ENCODE results near the gene EMC10. TPM values are rescaled to one million over a fixed set of nuclear protein-coding genes. Genes with fewer than 3 reads are reported as not detected.

The EMC10 gene
- total and polyA plus RNA-seq, 2 donors (not counting 3 experiments of a cell fraction or from before 2014, with no cell fraction given) = 106 to 111 TPM

- DNase-seq (ENCODE audit: low read depth, low spot score) (no peak), FAIRE-seq (no peak)
- Histone ChIP-seq H3K9me3 (replicated peaks; ENCODE audit: control insufficient read depth, insufficient read depth, low read length) (no peaks in the 10 kb centered on the region), H3K36me3 (ENCODE audit: control insufficient read depth in 2 of 2, extremely low read depth in 1 of 2, insufficient read depth in 2 of 2, low read length in 2 of 2) (no peaks in the 10 kb centered on the region), H3K27me3 (ENCODE audit: control insufficient read depth in 2 of 2, insufficient read depth in 2 of 2, low read length in 2 of 2) (no peaks in the 10 kb centered on the region), H3K4me3 (replicated peaks in 1 of 3; ENCODE audit: insufficient read depth in 1 of 3, low read depth in 1 of 3, low read length in 3 of 3) (no peak overlapping the region), H3K79me2 (ENCODE audit: control insufficient read depth, insufficient read depth, low read length) (no peaks in the 10 kb centered on the region), H3K9me1 (replicated peaks; ENCODE audit: control insufficient read depth, extremely low read depth, insufficient read depth, low read length) (no peaks in the 10 kb centered on the region), H3K27ac (ENCODE audit: insufficient read depth, low read depth, low read length) (no peak overlapping the region), H4K20me1 (replicated peaks; ENCODE audit: control insufficient read depth, extremely low read depth, insufficient read depth, low read length) (no peaks in the 10 kb centered on the region), H3K4me2 (ENCODE audit: insufficient read depth, low read length) (no peak overlapping the region), H3K4me1 (ENCODE audit: control insufficient read depth, extremely low read depth, insufficient read depth, low read length) (no peaks in the 10 kb centered on the region), H2AFZ (ENCODE audit: low read depth, low read length) (no peak overlapping the region), H3K9ac (replicated peaks; ENCODE audit: extremely low read depth, insufficient read depth, low read length) (no peak overlapping the region)
- BruUV-seq (replicated peaks) = no TSS peak
- intact Hi-C loops (cut with micrococcal nuclease) (no loop called here), dilution Hi-C loops (cut with MboI; ENCODE audit: extremely low pct_ligation_motif_present, low sequenced_read_pairs) (no loop called here)
- POLR2A ChIA-PET = no interaction called here
- CTCF ChIA-PET = interaction anchor here (2.5 kb wide), 1 partner anchor 102 kb away, joined by 8 read pairs; no protein-coding TSS in a partner anchor
- TF ChIP-seq GATA2 (IDR thresholded peaks at IDR 0.05; ENCODE audit: insufficient read depth, insufficient read length, low read depth, low read length) (no peak), EZH2 (IDR thresholded peaks at IDR 0.05; ENCODE audit: borderline replicate concordance, low read depth, low read length, severe bottlenecking) (no peak), FOS (IDR thresholded peaks at IDR 0.05; ENCODE audit: borderline replicate concordance, insufficient read depth, low read length) (no peak), POLR2A (IDR thresholded peaks at IDR 0.05; ENCODE audit: low read depth, low read length) (no peak), MYC (IDR thresholded peaks at IDR 0.05; ENCODE audit: low read depth, low read length) (no peak), POLR2AphosphoS5 (IDR thresholded peaks at IDR 0.05; ENCODE audit: insufficient read depth, low read depth, low read length) (no peak), JUN (IDR thresholded peaks at IDR 0.05; ENCODE audit: borderline replicate concordance, insufficient read depth, insufficient read length, low read depth) (no peak), MAX (IDR thresholded peaks at IDR 0.05; ENCODE audit: insufficient read depth, insufficient read length) (no peak)
Measured at GRCh38 chr19:50459067-50459456, 17.2 kb upstream of the EMC10 start.

GRCh38 chr19:50459638-50460037 lies 16.7 kb upstream of the EMC10 start:
- H2AFZ ChIP-seq (ENCODE audit: low read depth, low read length) = no peak overlapping the region

More at GRCh38 chr19:50459638-50460037, 16.7 kb upstream of the EMC10 start:
- H3K4me2 ChIP-seq (ENCODE audit: insufficient read depth, low read length) = no peak overlapping the region
- no peaks in the 10 kb centered on the region for H3K9me3 ChIP-seq (replicated peaks; ENCODE audit: control insufficient read depth, insufficient read depth, low read length)
- no peak overlapping the region for H3K4me3 ChIP-seq (replicated peaks in 1 of 3; ENCODE audit: insufficient read depth in 1 of 3, low read depth in 1 of 3, low read length in 3 of 3)
- intact Hi-C loops (cut with micrococcal nuclease) (loop anchor here (2.0 kb wide), 1 partner anchor 17 kb away; the partner anchor contains the start of genes EMC10 and GARIN5A), dilution Hi-C loops (cut with MboI; ENCODE audit: extremely low pct_ligation_motif_present, low sequenced_read_pairs) (no loop called here)
- H3K9me1 ChIP-seq (replicated peaks; ENCODE audit: control insufficient read depth, extremely low read depth, insufficient read depth, low read length) = no peaks in the 10 kb centered on the region
- no peaks in the 10 kb centered on the region for H3K27me3 ChIP-seq (ENCODE audit: control insufficient read depth in 2 of 2, insufficient read depth in 2 of 2, low read length in 2 of 2)
- no TSS peak for BruUV-seq (replicated peaks)
- ChIA-PET CTCF (interaction anchor here (0.9 to 7.4 kb wide), 4 partner anchors 14 to 131 kb away, joined by 3 to 144 read pairs (median 40); no protein-coding TSS in a partner anchor), POLR2A (no interaction called here)
- no peak for DNase-seq (ENCODE audit: low read depth, low spot score)
- TF ChIP-seq EZH2 (IDR thresholded peaks at IDR 0.05; ENCODE audit: borderline replicate concordance, low read depth, low read length, severe bottlenecking) (no peak), POLR2A (IDR thresholded peaks at IDR 0.05; ENCODE audit: low read depth, low read length) (no peak), MYC (IDR thresholded peaks at IDR 0.05; ENCODE audit: low read depth, low read length) (no peak), CTCF (IDR thresholded peaks at IDR 0.05; ENCODE audit: extremely low read depth in 1 of 2, insufficient read depth in 1 of 2, low read depth in 1 of 2, low read length in 2 of 2) (no peak), POLR2AphosphoS5 (IDR thresholded peaks at IDR 0.05; ENCODE audit: insufficient read depth, low read depth, low read length) (no peak), GATA2 (IDR thresholded peaks at IDR 0.05; ENCODE audit: insufficient read depth, insufficient read length, low read depth, low read length) (no peak), MAX (IDR thresholded peaks at IDR 0.05; ENCODE audit: insufficient read depth, insufficient read length) (no peak), FOS (IDR thresholded peaks at IDR 0.05; ENCODE audit: borderline replicate concordance, insufficient read depth, low read length) (no peak), JUN (IDR thresholded peaks at IDR 0.05; ENCODE audit: borderline replicate concordance, insufficient read depth, insufficient read length, low read depth) (no peak)
- H3K27ac ChIP-seq (ENCODE audit: insufficient read depth, low read depth, low read length) = no peak overlapping the region
- H3K79me2 ChIP-seq (ENCODE audit: control insufficient read depth, insufficient read depth, low read length) = no peaks in the 10 kb centered on the region
- no peaks in the 10 kb centered on the region for H3K4me1 ChIP-seq (ENCODE audit: control insufficient read depth, extremely low read depth, insufficient read depth, low read length)
- no peak overlapping the region for H3K9ac ChIP-seq (replicated peaks; ENCODE audit: extremely low read depth, insufficient read depth, low read length)
- no peaks in the 10 kb centered on the region for H3K36me3 ChIP-seq (ENCODE audit: control insufficient read depth in 2 of 2, extremely low read depth in 1 of 2, insufficient read depth in 2 of 2, low read length in 2 of 2)
- FAIRE-seq = no peak
- H4K20me1 ChIP-seq (replicated peaks; ENCODE audit: control insufficient read depth, extremely low read depth, insufficient read depth, low read length) = no peaks in the 10 kb centered on the region
